NCI-H128 (cell line): ENCODE data around the gene SMAD3.

Experiments
- DNase-seq: peaks from one replicate; lab custom pipeline; 2025; ENCODE audit not compliant: unreplicated experiment; lab: John Stamatoyannopoulos, UW

Gene SMAD3

GRCh38 chr15:67178569-67179210 lies 113.3 kb downstream of the SMAD3 start:
- DNase-seq = no peak

GRCh38 chr15:67179411-67179995 lies 114.1 kb downstream of the SMAD3 start:
- DNase-seq = no peak

GRCh38 chr15:67180035-67180434 lies 114.6 kb downstream of the SMAD3 start:
- no peak for DNase-seq

GRCh38 chr15:67180514-67181191 lies 115.3 kb downstream of the SMAD3 start:
- DNase-seq = no peak

- DNase-seq = no peak
Measured at GRCh38 chr15:67181221-67181639, 115.8 kb downstream of the SMAD3 start.

- no peak for DNase-seq
Measured at GRCh38 chr15:67183443-67184169, 118.2 kb downstream of the SMAD3 start.

DNA sequence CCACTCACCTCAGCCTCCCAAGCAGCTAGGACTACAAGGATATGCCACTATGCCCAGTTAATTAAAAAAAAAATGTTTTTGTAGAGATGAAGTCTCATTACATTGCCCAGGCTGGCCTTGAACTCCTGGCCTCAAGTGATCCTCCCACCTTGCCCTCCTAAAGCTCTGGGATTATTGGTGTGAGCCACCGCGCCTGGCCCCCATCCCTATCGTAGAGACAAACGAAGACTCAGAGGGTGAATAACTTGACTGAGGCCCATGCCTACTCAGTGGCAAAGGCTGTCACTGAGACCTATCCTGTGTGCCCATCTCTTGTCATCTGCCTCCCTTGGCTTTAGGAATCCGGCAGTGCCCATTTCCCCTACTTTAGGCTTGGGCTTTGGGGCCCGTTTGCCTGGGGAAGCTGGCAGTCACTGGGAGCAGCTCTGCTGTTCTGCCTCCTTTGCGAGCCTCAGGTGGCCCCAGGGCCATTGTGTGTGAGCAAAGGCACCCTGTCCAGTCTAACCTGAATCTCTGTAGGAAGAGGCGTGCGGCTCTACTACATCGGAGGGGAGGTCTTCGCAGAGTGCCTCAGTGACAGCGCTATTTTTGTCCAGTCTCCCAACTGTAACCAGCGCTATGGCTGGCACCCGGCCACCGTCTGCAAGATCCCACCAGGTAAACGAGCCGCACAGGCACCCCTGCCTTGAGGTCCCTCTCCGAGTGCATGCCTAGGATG lies 119.0 kb downstream of the SMAD3 start:
- DNase-seq = no peak

- DNase-seq = no peak
Measured at GRCh38 chr15:67185051-67185450, 119.6 kb downstream of the SMAD3 start.

- DNase-seq = no peak
Measured at GRCh38 chr15:67185621-67186225, 120.3 kb downstream of the SMAD3 start.

- no peak for DNase-seq
Measured at GRCh38 chr15:67186226-67186649, 120.8 kb downstream of the SMAD3 start.

- DNase-seq = no peak
Measured at GRCh38 chr15:67186688-67187087, 121.3 kb downstream of the SMAD3 start.

DNA sequence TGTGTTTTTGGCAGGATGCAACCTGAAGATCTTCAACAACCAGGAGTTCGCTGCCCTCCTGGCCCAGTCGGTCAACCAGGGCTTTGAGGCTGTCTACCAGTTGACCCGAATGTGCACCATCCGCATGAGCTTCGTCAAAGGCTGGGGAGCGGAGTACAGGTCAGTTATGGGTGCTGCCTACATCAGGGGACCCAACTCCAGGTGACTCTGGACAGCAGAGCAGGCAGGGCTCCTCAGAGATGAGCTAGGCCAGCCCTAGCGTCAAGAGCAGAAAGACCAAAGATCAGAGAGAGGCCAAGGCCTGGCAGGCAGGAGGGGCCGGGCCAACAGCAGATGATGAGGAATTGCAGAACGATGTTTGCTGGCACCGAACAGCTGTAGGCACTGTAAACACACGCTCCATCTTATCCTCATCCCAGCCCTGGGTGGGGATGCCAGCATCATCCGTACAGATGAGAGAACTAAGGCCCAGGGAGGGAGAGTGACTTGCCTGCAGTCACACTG lies 122.0 kb downstream of the SMAD3 start:
- DNase-seq = no peak

- DNase-seq = no peak
Measured at GRCh38 chr15:67188551-67189218, 123.3 kb downstream of the SMAD3 start.

GRCh38 chr15:67189326-67190051 lies 124.1 kb downstream of the SMAD3 start:
- no peak for DNase-seq

- DNase-seq = no peak
Measured at GRCh38 chr15:67190326-67190725, 124.9 kb downstream of the SMAD3 start.

DNA sequence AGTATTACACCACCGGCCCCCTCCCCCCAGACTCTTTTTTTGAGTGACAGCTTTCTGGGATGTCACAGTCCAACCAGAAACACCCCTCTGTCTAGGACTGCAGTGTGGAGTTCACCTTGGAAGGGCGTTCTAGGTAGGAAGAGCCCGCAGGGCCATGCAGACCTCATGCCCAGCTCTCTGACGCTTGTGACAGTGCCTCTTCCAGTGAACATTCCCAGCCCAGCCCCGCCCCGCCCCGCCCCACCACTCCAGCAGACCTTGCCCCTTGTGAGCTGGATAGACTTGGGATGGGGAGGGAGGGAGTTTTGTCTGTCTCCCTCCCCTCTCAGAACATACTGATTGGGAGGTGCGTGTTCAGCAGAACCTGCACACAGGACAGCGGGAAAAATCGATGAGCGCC lies 125.4 kb downstream of the SMAD3 start:
- no peak for DNase-seq

- DNase-seq = no peak
Measured at GRCh38 chr15:67192185-67192820, 126.9 kb downstream of the SMAD3 start.

DNA sequence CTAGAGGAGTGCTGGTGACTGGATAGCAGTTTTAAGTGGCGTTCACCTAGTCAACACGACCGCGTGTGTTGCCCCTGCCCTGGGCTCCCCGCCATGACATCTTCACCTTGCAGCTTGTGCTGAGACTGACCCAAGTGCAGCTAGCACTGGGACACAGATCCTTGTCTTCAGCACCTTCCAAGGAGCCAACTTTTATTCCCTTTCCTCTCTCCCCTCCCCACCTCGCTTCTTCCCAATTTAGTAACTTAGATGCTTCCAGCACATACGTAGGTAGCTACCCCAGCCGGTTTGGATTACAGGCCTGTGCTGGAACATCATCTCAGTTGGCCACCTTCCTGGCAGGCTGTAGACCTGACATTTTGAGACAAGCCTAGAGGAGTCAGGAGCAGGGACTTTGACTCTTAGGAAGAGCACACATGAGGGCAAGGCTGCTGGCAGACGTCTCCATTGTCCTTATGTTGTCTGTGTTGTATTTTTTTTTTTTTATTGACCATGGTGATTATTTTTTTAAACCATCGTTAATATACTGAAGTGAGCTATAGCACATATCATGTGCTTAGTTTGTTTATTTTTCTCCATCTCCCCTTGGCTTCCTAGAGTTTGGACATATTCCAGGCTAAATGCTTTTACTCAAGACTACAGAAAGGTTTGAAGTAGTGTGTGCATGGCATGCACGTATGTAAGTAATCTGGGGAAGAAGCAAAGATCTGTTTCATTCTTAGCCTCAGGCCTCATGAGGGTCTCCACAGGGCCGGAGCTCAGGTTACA lies 128.0 kb downstream of the SMAD3 start:
- no peak for DNase-seq
